COLO668 (cell line): ENCODE results near the gene CCK.

Source experiments
- DNase-seq: peaks from one replicate; lab custom pipeline; 2025; ENCODE audit not compliant: unreplicated experiment; lab: John Stamatoyannopoulos, UW

The CCK gene

DNA sequence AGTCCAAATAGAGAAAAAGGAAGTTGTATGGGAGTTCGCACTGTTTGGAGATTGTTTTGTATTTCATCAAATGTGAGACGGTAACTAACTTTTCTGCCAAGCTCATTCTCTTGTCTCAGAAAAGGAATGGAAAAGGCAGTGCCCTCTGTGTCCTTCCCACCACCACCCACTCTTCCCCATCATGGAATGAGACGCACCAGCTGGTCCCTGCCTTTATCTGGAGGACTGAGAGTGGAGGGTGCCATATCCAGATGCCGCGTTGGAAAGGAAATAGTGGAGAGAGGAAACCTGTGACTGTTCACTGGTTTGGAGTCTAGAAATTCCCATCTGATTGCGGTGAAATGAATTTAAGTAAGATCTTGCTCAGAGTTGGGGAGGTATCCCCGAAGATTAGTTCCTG lies 3.7 kb upstream of the CCK start:
- DNase-seq = no peak

DNA sequence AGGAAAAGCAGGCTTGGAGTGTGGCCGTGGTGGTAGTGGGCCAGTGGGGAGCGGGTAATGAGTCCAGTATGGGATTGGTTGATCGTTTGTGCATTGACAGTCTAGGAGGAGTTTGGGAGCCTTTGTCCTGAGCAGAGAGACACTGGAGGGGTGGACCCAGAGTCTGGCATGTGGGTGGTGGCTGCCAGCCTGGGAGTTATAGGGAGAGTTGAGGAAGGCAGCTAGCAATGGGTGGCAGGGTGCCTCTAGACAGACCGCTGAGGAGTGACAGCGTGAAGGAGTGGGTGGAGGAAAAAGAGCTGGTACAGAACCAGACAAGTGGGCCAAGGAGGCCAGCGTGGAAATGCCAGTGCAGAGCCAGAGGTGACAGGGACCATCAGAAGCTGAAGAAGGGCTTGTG lies 1.9 kb upstream of the CCK start:
- DNase-seq = no peak

DNA sequence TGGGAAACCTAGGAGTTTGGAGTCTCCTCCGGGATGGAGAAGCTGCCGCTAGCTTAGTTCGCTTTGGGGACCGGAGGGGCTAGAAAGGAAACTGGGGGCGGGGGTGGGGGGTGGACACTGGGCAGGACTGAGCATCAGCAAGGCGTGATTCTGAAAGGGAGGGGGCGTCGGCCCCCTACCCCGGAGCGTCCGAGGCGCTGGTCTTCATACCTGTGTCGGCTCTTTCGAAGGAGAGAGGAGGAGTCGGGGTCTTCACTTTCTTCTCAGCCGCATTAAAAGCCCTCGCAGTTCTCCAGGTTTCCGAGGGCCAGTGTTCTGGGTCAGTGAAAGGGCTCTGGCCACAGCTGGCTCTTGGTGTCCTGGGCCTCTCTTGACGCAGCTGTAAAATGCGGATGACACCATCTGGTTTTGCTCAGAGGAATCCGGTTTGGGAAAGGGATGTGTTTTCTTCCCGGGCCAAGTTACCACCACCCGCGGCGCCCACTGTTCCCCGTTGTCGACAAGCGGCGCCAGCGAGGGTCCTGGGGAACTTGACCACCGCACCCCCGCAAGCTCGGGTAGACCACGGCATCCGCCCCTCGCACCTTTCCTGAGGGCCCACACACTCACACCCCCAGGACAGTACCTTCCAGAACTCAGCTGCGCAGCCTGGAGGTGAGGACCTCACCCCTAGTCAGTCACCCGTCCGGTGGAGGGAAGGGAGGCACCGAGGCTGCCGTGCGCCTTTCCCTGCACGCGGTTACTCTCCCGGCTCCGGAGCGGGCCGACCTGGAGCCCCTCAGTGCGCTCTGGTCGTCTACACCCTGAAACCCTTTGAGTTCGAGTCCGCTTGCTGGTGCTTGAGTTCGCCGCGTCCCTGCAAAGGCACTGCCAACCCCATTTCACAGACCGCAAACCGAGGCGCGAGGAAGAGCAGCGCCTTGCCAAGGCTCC lies 660 bp downstream of the CCK start:
- DNase-seq = no peak

DNA sequence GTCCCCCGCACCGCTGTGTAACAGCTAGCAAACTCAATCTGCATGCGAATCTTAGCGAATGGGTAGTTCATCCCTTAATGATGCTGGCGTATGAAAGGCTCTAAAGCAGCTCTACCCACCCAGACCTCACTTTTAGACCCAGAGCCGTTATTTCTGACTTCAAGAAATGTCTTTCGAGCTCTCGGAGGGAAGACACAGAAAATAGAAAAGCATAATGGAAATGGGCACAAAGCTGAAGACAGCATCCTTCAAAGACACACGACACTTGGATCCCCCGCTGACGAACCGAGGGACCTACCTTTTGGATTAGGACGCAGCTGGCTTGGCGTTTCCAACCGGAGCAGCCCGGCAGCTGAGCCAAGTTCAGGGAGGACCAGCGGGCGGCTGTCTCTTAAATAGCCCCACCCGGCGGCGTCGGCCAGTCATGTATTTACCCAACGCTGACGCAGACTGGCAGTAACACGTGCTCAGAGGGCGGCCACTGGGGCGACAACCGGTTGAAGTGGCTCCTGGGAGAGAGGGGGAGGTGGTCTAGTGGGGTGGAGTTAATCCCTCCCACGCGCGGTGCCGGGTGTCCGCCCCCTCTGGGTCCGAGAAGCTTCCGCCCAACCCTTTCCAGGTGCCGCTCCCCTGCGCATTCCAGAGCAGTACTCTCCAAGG lies 1.5 kb downstream of the CCK start:
- DNase-seq = peak; percentile 48

DNA sequence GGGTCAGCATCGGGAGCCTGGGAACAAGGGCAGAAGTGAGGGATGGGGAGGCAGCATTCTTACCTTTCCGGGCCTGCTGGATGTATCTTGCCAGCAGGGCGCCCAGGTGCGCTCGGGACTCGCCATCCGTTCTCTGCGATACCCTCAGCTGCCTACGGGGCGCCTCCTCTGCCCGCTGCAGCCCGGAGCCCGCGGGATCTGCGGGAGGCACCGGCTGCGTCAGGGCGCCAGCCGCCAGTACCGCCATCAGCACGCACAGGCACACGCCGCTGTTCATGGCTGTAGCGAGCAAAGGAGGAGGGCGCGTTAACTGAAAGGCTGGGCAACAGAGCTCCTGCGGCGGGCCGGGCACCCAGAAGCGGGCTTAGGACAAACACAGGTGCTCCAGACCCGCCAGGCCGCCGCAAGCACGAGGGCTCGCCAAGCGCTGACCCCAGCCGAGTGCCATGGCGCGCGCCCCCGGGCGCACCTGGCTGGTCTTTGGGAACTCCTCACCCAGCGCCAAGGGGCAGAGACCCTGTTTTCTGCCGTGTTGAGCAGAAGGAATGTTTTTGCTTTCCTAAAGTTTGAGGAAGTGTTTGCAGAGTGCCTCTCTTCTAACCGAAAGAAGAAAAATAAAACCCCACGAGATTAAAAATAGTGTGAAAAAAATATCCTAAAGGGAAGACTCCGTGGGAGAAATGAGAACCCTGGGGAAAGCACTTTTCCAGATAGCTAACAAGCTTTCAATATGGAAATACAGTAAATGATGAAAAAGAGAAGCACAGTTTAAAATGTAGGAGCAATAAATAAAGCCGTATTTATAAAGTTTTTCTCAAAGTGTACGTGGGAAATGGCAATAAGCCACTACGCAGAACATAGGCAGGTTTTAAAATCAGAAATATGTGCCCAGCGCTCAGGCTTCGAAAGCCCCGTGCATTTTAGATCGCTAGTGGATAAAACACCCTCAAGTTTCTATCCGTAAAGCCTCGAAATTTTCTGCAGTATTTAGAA lies 2.3 kb downstream of the CCK start:
- peak; percentile 48 for DNase-seq

DNA sequence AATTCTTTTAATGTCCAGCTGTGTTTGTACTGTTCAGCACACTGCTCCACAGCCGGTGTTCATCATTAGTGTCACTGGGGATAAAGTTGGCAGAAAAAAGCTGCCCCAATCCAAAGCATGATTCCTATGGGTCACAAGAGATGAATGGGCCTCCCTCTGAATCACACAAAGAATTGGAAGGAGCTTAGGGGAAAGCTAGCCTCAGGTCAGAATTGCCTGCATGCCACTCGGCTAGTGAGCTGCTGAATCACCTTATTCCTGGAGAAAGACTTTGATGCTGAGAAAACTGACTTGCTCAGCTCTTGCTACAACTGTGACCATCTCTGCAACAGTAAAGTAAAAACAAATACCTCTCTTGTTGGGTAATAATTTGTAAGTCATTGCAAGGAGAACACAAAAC lies 3.5 kb downstream of the CCK start:
- no peak for DNase-seq

DNA sequence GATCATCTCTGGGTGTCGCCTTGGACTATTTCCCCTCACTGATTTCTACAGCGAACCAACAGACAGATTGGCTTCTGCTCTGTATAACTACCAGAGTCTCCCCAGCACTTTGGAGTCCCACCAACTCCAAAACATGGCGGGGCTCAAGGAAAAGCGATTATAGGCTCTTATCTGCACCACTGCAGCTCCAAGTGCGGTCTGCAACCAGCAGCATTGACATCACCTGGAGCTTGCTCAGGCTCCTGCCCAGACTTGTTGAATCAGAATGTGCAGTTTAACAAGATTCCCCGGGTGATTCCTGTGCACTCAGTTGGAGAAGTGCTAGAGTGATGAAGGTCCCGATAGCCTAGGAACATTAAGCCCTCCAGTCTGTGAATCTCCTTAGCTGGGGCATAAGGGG lies 9.0 kb downstream of the CCK start:
- no peak for DNase-seq

DNA sequence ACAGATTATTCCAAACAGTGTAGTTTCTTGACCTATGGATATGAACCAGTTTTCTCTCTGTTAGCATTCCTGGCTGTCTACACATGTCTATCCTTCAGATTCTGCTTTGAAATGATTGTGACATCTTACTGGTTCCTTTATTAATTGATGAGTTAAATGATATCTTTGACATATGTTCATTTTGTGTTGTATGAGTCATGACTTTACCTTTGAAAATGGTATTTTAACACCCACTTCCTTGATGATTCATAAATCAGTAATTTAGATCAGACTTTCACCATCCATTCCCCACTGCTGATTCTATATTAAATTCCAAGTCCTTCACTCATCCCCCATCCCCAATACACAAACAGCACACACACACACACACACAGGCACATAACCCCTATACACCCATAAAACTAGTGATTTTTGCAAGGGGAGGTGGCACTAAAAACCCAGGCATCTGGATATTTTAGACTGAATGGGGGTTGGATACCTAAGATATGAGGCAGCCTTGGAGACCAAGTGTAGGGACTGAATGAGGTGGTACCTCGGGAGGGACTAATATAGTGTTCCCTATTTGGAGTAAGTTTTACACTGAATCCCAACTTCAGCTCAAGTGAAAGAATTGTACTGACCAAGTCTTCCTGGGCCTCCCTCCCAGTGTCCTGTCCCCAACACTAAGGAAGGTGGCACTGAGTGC lies 9.7 kb downstream of the CCK start:
- DNase-seq = no peak

DNA sequence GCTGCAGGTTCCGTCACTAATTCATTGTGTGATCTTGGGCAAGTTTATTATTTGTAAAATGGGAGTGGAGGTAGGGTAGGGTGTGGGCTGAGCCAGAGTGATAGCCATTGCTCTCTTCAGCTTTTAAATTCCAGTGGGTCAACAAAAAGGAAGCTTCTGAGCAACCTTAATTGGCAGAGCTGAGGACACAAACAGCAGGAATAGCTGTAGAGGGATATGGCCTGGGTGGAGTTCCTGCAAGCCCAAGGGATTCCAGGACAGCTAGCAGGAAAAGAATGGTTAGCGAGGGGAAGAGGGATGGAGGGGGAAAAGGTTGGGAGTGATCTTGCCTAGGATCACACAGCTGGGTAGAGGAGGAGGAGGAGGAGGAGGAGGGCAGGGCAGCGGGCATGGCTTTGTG lies 11.4 kb downstream of the CCK start:
- DNase-seq = no peak

DNA sequence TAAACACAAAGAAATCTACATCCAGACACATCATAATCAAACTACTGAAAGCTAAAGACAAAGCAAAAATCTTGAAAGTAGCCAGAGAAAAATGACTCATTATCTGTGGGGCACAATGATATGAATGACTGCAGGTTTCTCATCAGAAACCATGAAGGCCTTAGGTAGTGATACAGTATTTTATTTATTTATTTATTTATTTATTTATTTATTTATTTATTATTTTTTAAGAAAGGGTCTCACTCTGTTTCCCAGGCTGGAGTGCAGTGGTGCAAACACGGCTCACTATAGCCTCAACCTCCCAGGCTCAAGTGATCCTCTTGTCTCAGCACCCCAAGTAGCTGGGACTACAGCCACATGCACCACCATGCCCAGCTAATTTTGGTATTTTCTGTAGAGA lies 15.2 kb downstream of the CCK start:
- DNase-seq = no peak

DNA sequence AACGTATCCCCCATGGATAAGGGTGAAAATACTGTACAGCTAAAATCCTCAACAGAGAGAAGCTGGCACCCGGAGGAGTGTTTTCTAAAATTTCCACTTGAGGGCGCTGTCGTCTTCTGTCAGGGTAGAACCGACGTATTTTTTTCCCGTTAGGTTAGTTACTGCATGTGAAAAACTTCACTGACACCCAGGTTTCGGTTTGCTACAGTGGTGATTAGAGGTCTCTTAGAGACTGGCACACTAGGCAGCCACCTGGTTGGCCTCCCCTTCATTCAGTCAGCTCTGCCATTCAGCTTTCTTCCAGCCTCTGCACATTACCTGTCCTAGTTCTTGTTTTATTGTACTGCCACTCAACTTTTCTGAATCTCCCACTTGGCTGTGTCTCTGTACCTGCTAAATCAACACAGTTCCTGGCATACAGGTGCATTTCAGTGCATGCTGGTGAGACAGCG lies 18.4 kb downstream of the CCK start:
- peak; percentile 28 for DNase-seq

DNA sequence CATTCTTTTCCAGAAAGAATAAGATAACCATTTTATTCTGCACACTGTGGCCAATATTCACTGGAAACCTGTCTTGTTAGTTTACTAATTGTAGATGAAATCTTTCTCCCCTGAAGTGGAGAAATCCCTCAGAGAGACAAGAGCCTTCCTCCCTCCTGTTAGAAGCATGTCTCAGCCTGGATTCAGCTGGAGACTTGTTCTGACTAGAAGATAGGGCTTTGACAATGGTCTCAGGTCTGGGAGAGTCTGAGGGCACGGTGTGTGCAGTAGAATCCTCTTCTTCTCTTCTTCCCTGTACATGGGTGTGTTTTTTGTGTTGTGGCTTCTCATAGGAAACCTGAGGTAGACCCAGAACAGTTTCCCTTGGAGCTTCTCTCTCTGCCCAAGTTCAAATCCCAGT lies 19.9 kb downstream of the CCK start:
- no peak for DNase-seq

DNA sequence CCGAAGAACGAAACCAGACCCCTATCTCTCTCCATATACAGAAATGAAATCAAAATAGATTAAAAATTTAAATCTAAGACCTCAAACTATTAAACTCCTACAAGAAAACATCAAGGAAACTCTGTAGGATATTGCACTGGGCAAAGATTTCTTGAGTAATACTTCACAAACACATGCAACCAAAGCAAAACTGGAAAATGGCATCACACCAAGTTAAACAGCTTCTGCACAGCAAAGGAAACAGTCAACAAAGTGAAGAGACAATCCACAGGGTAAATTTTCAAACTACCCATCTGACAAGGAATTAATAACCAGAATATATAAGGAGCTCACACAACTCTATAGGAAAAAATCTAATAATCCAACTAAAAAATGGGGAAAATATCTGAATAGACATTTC lies 29.4 kb downstream of the CCK start:
- no peak for DNase-seq

DNA sequence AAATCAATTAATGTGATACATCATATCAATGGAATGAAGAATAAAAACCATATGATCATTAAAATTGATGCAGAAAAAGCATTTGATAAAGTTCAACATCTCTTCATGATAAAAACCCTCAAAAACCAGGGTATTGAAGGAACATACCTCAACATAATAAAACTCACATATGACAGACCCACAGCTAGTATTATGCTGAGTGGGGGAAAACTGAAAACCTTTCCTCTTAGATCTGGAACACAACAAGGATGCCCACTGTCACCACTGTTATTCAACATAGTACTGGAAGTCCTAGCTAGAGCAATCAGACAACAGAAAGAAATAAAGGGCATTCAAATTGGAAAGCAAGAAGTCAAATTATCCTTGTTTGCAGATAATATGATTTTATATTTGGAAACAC lies 30.5 kb downstream of the CCK start:
- DNase-seq = no peak

DNA sequence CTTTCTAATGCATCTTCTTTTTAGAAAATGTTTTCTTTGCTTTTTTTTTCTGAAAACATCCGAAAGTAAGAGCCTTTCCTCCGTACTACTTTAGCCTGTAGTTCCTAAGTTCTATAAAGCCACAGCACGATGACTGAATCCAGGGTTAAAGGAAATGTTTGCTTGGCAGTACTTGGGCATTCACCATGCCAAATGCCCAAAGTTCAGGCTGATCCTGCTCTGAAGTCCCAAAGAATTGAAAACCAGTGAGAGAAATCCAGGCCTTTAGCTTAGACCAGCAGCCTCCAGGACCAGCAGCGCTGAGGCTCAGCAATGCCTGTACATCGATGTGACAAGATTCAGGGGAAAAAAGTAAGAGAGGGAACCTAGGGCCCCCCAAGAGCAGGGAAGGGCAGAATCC lies 35.1 kb downstream of the CCK start:
- no peak for DNase-seq

DNA sequence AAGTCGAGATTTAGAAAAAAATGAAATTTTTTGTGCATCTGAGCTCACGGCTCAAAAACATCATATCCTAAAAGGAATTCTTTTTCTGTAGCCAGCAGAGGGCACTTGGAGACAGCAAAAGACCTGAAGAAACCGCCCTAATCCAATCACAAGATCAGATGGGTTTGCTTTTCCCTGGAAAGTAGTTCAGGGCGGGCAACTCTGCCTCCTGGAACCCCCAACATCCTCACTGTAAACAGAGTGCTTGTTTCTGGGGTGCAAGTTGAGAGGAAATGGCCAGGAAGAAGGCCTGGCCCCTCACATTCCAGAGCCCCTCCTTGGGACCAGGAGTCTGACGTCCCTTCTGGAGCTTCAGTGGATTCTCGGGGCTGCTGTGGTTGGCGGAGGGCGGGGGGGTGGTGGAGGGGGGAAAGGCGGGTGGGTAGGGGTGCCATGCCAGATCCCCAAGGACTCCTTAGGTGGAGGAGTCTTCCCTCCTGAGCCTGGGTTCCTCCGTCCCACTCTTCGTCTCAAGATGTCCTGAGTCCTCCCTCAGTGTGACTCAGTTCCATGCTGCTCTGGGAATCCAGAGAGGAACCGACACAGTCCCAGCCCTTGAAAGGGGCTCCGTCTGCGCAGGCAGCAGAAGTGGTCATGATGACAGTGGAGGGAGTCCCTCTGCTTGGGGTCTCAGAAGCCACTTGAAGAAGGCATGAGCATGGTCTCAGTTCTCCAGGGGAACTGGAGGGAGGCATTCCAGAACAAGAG lies 35.9 kb downstream of the CCK start:
- peak; percentile 2 for DNase-seq

DNA sequence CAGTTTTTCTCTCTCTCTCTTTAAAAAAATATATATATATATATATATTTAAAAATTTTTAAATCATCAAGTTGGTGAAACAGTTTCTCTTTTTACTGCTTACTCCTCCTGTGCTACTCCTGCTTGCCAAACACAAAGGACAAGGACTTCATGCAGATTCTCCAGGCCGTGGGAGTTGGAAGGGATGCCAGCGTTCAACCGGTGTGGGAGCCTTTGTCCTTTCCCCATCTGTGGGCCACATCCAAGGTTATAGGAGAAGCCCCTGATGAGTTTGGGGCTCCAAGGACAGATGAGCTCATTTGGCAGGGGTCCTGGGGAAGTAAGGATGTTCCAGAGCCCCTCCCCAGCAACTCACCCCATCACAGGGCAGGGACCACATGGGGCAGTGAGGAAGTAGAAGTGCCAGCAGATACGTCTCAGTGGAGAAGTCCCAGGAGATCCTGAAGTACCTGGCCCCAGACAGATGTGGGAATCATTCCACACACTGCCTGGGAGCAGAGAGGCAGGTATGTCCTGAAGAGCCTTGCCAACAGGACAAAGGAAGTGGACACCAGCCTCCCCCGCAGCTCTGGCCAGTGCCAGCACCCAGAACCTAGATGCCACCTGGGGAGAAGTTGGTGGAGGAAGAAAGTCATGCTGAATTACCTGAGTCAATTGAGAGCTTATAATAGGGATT lies 36.6 kb downstream of the CCK start:
- no peak for DNase-seq

DNA sequence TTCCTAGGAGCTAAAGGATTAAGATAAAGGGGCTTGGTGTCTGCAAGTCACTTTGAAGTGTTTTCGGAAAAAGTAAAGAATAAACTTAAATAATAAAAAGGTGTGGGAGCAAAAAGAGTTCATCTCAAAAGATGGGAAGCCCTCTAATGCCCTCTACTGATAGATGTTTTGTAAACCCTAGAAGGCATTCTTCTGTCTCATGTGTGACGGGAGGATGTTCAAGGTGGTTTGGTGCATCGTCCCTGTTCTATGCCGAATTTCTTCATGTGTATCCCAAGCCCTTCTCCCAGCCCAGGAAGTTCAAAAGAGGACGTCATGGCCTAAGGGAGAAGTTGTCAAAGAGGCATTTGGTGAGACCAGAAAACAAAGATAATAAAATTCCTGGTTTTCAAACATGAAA lies 37.2 kb downstream of the CCK start:
- DNase-seq = no peak
